A673 (cell line): Measurements from ENCODE around the gene DAPK2. TPM values are rescaled to one million over a fixed set of nuclear protein-coding genes. Genes with fewer than 3 reads are reported as not detected.

Experiments
- BruUV-seq: library from RNA; stranded (reverse); fragments of 400-500 nt; replicated peaks from 2 replicates; lab custom pipeline; 2021; lab: Mats Ljungman, UMichigan
- CTCF ChIA-PET: fragments of 300-600 bp; sonication (Branson Sonifier 250); formaldehyde crosslinking; loops from one replicate; lab custom pipeline; 2022; ENCODE audit warnings: antibody characterized with exemption; lab: Charles Lee
- POLR2A ChIA-PET: fragments of 300-600 bp; sonication (Branson Sonifier 250); formaldehyde crosslinking; loops from one replicate; lab custom pipeline; 2022; ENCODE audit warnings: antibody characterized with exemption; ENCODE audit not compliant: low non-redundant PET; lab: Charles Lee
- DNase-seq: peaks from one replicate; pipeline ENCODE4 v3.0.0-alpha.2; 2015; ENCODE audit warnings: low spot score
- H3K27ac ChIP-seq: fragments of 200-600 bp; sonication (generic); 2 replicates; pipeline ENCODE4 v1.5.1; 2016; ENCODE audit warnings: mixed run types, low read depth, mild to moderate bottlenecking, mixed read lengths, antibody characterized with exemption, low read length; ENCODE audit not compliant: poor library complexity, severe bottlenecking
- H3K27me3 ChIP-seq: fragments of 200-600 bp; sonication (generic); replicated peaks from 2 replicates; pipeline ENCODE4 v1.6.1; 2017; ENCODE audit warnings: mixed run types, low read depth, mild to moderate bottlenecking, mixed read lengths, antibody characterized with exemption, low read length; ENCODE audit not compliant: insufficient read depth, poor library complexity
- H3K36me3 ChIP-seq: fragments of 200-600 bp; sonication (generic); 2 replicates; pipeline ENCODE4 v1.6.1; 2016; ENCODE audit warnings: mixed run types, mild to moderate bottlenecking, mixed read lengths, antibody characterized with exemption, low read length; ENCODE audit not compliant: insufficient read depth, poor library complexity, severe bottlenecking
- H3K4me1 ChIP-seq: fragments of 200-600 bp; sonication (generic); 2 replicates; pipeline ENCODE4 v1.6.1; 2017; ENCODE audit warnings: mixed run types, mild to moderate bottlenecking, mixed read lengths, antibody characterized with exemption, low read length; ENCODE audit not compliant: insufficient read depth, poor library complexity, severe bottlenecking
- H3K4me3 ChIP-seq: fragments of 200-600 bp; sonication (generic); 2 replicates; pipeline ENCODE4 v1.5.1; 2016; ENCODE audit warnings: low read depth, mixed run types, mild to moderate bottlenecking, mixed read lengths, low read length; ENCODE audit not compliant: poor library complexity, severe bottlenecking
- H3K9me3 ChIP-seq: fragments of 200-600 bp; sonication (generic); 2 replicates; pipeline ENCODE4 v1.6.1; 2016; ENCODE audit warnings: mixed run types, low read depth, mild to moderate bottlenecking, mixed read lengths, antibody characterized with exemption, low read length; ENCODE audit not compliant: poor library complexity, severe bottlenecking
- CTCF ChIP-seq: fragments of 300-800, 200-600 bp; sonication (generic); conservative IDR thresholded peaks from 2 replicates; pipeline ENCODE4 v1.5.1; 2017; ENCODE audit warnings: low read depth, mild to moderate bottlenecking, antibody characterized with exemption, low read length, moderate library complexity, mixed read lengths
- EZH2 ChIP-seq: fragments of 200-600 bp; sonication (generic); IDR thresholded peaks from 2 replicates; pipeline ENCODE4 v1.6.1; 2017; ENCODE audit warnings: borderline replicate concordance, low read depth, mild to moderate bottlenecking, mixed read lengths, antibody characterized with exemption, low read length; ENCODE audit not compliant: poor library complexity, severe bottlenecking
- intact Hi-C: fragments of 100-400 bp; cut with micrococcal nuclease; formaldehyde crosslinking; loops from one replicate; pipeline ENCODE4 v1.10.0; 2022; ENCODE audit not compliant: unreplicated experiment
- total RNA-seq: library from RNA; stranded (reverse); gene quantifications from 2 replicates; pipeline ENCODE4 v1.2.3, GENCODE V29; 2021

DAPK2 gene
- total RNA-seq, 1 experiment from 2014 or later: 19.2 TPM

- no peaks in the 10 kb centered on the region for H3K9me3 ChIP-seq
- TF ChIP-seq CTCF (peak; percentile 95), EZH2 (no peak)
- H3K27me3 ChIP-seq: no peaks in the 10 kb centered on the region
- no TSS peak for BruUV-seq
- peak; percentile 73 for DNase-seq
- ChIA-PET CTCF (interaction anchor here (0.6 to 0.9 kb wide), 4 partner anchors 36 to 117 kb away, joined by 3 to 5 read pairs (median 3); partner anchors contain the start of gene DAPK2), POLR2A (interaction anchor here (0.5 to 0.6 kb wide), 2 partner anchors 9 to 96 kb away, joined by 3 to 4 read pairs; no protein-coding TSS in a partner anchor)
- intact Hi-C loops: loop anchor here (10.0 kb wide), 1 partner anchor 100 kb away; the partner anchor contains the start of gene DAPK2
- H3K4me1 ChIP-seq: no peaks in the 10 kb centered on the region
- H3K4me3 ChIP-seq: no peak overlapping the region
- H3K27ac ChIP-seq: no peak overlapping the region
- H3K36me3 ChIP-seq: no peaks in the 10 kb centered on the region
These were observed 101.1 kb downstream of the DAPK2 start for GRCh38 chr15:63945007-63945788.

GRCh38 chr15:63944681-63944955, 101.7 kb downstream of the DAPK2 start:
- Histone ChIP-seq H3K4me3 (no peak overlapping the region), H3K27ac (no peak overlapping the region), H3K4me1 (no peaks in the 10 kb centered on the region), H3K27me3 (no peaks in the 10 kb centered on the region), H3K9me3 (no peaks in the 10 kb centered on the region), H3K36me3 (no peaks in the 10 kb centered on the region)
- no TSS peak for BruUV-seq
- CTCF ChIA-PET: interaction anchor here (0.6 kb wide), 1 partner anchor 38 kb away, joined by 3 read pairs; no protein-coding TSS in a partner anchor
- POLR2A ChIA-PET: interaction anchor here (0.5 to 0.6 kb wide), 2 partner anchors 8 to 95 kb away, joined by 3 to 4 read pairs; no protein-coding TSS in a partner anchor
- intact Hi-C loops: loop anchor here (10.0 kb wide), 1 partner anchor 100 kb away; the partner anchor contains the start of gene DAPK2
- TF ChIP-seq CTCF: no peak
- TF ChIP-seq EZH2: no peak
- DNase-seq: no peak

- Histone ChIP-seq H3K27ac (no peak overlapping the region), H3K27me3 (no peaks in the 10 kb centered on the region), H3K4me3 (no peak overlapping the region), H3K36me3 (no peaks in the 10 kb centered on the region), H3K9me3 (no peaks in the 10 kb centered on the region), H3K4me1 (peaks cover 2% of the 10 kb centered on the region)
- BruUV-seq: no TSS peak
- intact Hi-C loops: loop anchor here (10.0 kb wide), 1 partner anchor 101 kb away; the partner anchor contains the start of gene DAPK2
- no peak for DNase-seq
- POLR2A ChIA-PET: interaction anchor here (0.5 kb wide), 1 partner anchor 8 kb away, joined by 3 read pairs; no protein-coding TSS in a partner anchor
- CTCF ChIA-PET: no interaction called here
- TF ChIP-seq EZH2 (no peak), CTCF (no peak)
These were observed 102.2 kb downstream of the DAPK2 start for GRCh38 chr15:63943829-63944680.
